Esophagus squamous epithelium (tissue), 4 donors: ENCODE results near the gene SHISA3.
A peak's percentile ranks its signal among the peaks of the same experiment; 100 is the strongest.

Experiments used
- CTCF ChIP-seq, 6 experiments: fragments of 450-650 bp in 4 of 6; fragments of 200-600 bp in 2 of 6; sonication (generic) in 2 of 6; IDR thresholded peaks; one replicate each; pipeline ENCODE4 v1.5.1; 2016 to 2019; ENCODE audit warnings: antibody characterized with exemption in 6 of 6, mild to moderate bottlenecking in 4 of 6, moderate library complexity in 4 of 6
- POLR2A ChIP-seq, 4 donors: fragments of 450-650 bp; IDR thresholded peaks; one replicate each; pipeline ENCODE4 v1.6.1; 2017; ENCODE audit warnings: antibody characterized with exemption in 4 of 4, mild to moderate bottlenecking in 4 of 4, moderate library complexity in 3 of 4

- TF ChIP-seq CTCF (IDR thresholded peaks at IDR 0.05) (peak in 1 of 6 experiments; percentile 23), POLR2A (IDR thresholded peaks at IDR 0.05) (no peak)
Measured at GRCh38 chr4:42401171-42401570, 3.9 kb downstream of the SHISA3 start.
